Neural crest cell (in vitro differentiated cells): ENCODE data around the gene ZKSCAN4. TPM values are rescaled to one million over a fixed set of nuclear protein-coding genes. Genes with fewer than 3 reads are reported as not detected.

ENCODE experiments used
- DNase-seq: peaks from one replicate; pipeline ENCODE4 v3.0.0; 2021; ENCODE audit warnings: low read depth, mixed read lengths, low spot score
- H3K27ac Mint-ChIP-seq: one replicate; pipeline ENCODE4 v1.8.0; 2021; ENCODE audit warnings: mild to moderate bottlenecking, mixed read lengths; ENCODE audit not compliant: unreplicated experiment
- H3K27me3 Mint-ChIP-seq: 2 replicates; pipeline ENCODE4 v1.8.0; 2021; ENCODE audit warnings: low read depth, mild to moderate bottlenecking, mixed read lengths
- H3K36me3 Mint-ChIP-seq: 2 replicates; pipeline ENCODE4 v1.8.0; 2021; ENCODE audit warnings: low read depth, mild to moderate bottlenecking, mixed read lengths
- H3K4me1 Mint-ChIP-seq: 2 replicates; pipeline ENCODE4 v1.8.0; 2021; ENCODE audit warnings: mixed read lengths
- H3K4me3 Mint-ChIP-seq: one replicate; pipeline ENCODE4 v1.8.0; 2021; ENCODE audit warnings: mild to moderate bottlenecking, mixed read lengths
- H3K9me3 Mint-ChIP-seq: 2 replicates; pipeline ENCODE4 v1.8.0; 2021; ENCODE audit warnings: mixed read lengths
- CTCF ChIP-seq: fragments of 200-600 bp; sonication (generic); conservative IDR thresholded peaks from 2 replicates; pipeline ENCODE4 v1.5.0; 2021; ENCODE audit warnings: antibody characterized with exemption, mild to moderate bottlenecking
- total RNA-seq: library from RNA; stranded (reverse); gene quantifications from 2 replicates; pipeline ENCODE4 v1.2.1, GENCODE V29; 2021

The ZKSCAN4 gene
- total RNA-seq, 1 donor from 2014 or later = 7.9 TPM

GRCh38 chr6:28206928-28207509, 45.0 kb downstream of the ZKSCAN4 start:
- TF ChIP-seq CTCF = no peak
- Mint-ChIP-seq H3K4me1 (peaks cover 14% of the 10 kb centered on the region), H3K27me3 (peaks cover 95% of the 10 kb centered on the region), H3K9me3 (no peaks in the 10 kb centered on the region), H3K4me3 (peak overlapping the region; percentile 83), H3K36me3 (peaks cover 5% of the 10 kb centered on the region), H3K27ac (no peak overlapping the region)
- DNase-seq = no peak

- no peak for DNase-seq
- no peak overlapping the region for H3K4me3 Mint-ChIP-seq
- H3K36me3 Mint-ChIP-seq = peaks cover 5% of the 10 kb centered on the region
- peaks cover 95% of the 10 kb centered on the region for H3K27me3 Mint-ChIP-seq
- H3K4me1 Mint-ChIP-seq = peaks cover 14% of the 10 kb centered on the region
- no peak for TF ChIP-seq CTCF
- no peaks in the 10 kb centered on the region for H3K9me3 Mint-ChIP-seq
- H3K27ac Mint-ChIP-seq = no peak overlapping the region
Measured at GRCh38 chr6:28206527-28206926, 45.5 kb downstream of the ZKSCAN4 start.

- H3K4me1 Mint-ChIP-seq = peaks cover 14% of the 10 kb centered on the region
- H3K27me3 Mint-ChIP-seq = peaks cover 93% of the 10 kb centered on the region
- no peak overlapping the region for H3K27ac Mint-ChIP-seq
- no peak for TF ChIP-seq CTCF
- no peak overlapping the region for H3K4me3 Mint-ChIP-seq
- DNase-seq = no peak
- H3K36me3 Mint-ChIP-seq = peaks cover 5% of the 10 kb centered on the region
- no peaks in the 10 kb centered on the region for H3K9me3 Mint-ChIP-seq
Measured at GRCh38 chr6:28205879-28206278, 46.2 kb downstream of the ZKSCAN4 start.

GRCh38 chr6:28203201-28203600, 48.9 kb downstream of the ZKSCAN4 start:
- peaks cover 8% of the 10 kb centered on the region for H3K36me3 Mint-ChIP-seq
- H3K4me3 Mint-ChIP-seq = no peak overlapping the region
- no peak for TF ChIP-seq CTCF
- H3K27me3 Mint-ChIP-seq = peaks cover 92% of the 10 kb centered on the region
- H3K27ac Mint-ChIP-seq = no peak overlapping the region
- H3K9me3 Mint-ChIP-seq = peaks cover 3% of the 10 kb centered on the region
- DNase-seq = no peak
- peaks cover 12% of the 10 kb centered on the region for H3K4me1 Mint-ChIP-seq

GRCh38 chr6:28200020-28200419, 52.0 kb downstream of the ZKSCAN4 start:
- TF ChIP-seq CTCF = no peak
- peaks cover 74% of the 10 kb centered on the region for H3K27me3 Mint-ChIP-seq
- H3K36me3 Mint-ChIP-seq = peaks cover 5% of the 10 kb centered on the region
- DNase-seq = no peak
- peaks cover 15% of the 10 kb centered on the region for H3K9me3 Mint-ChIP-seq
- no peaks in the 10 kb centered on the region for H3K4me1 Mint-ChIP-seq
- no peak overlapping the region for H3K27ac Mint-ChIP-seq
- no peak overlapping the region for H3K4me3 Mint-ChIP-seq

Other genes with a start within 250 kb of the ZKSCAN4 start
- 0.91 and 0.98 TPM in 2 replicates for gene ZNF165, start 171.7 kb downstream of the ZKSCAN4 start, total RNA-seq
- gene ZSCAN16, start 127.7 kb downstream of the ZKSCAN4 start, total RNA-seq = 11.1 and 11.8 TPM in 2 replicates
- 37.9 and 40.1 TPM in 2 replicates for gene ZKSCAN8, start 110.4 kb downstream of the ZKSCAN4 start, total RNA-seq
- gene ZSCAN9, start 27.0 kb downstream of the ZKSCAN4 start, total RNA-seq = 30.3 and 31.4 TPM in 2 replicates
- gene NKAPL, start 7.0 kb upstream of the ZKSCAN4 start, total RNA-seq = not detected in 2 replicates
- gene ZSCAN26, start 14.9 kb upstream of the ZKSCAN4 start, total RNA-seq = 15.0 and 19.8 TPM in 2 replicates
- 13.6 and 14.4 TPM in 2 replicates for gene PGBD1, start 29.3 kb upstream of the ZKSCAN4 start, total RNA-seq
- gene ZSCAN31, start 83.9 kb upstream of the ZKSCAN4 start, total RNA-seq = 5.7 and 6.7 TPM in 2 replicates
- 11.5 and 12.1 TPM in 2 replicates for gene ZKSCAN3, start 97.7 kb upstream of the ZKSCAN4 start, total RNA-seq
- gene ZSCAN12, start 147.5 kb upstream of the ZKSCAN4 start, total RNA-seq = 16.6 and 18.0 TPM in 2 replicates
- gene ZSCAN23, start 191.2 kb upstream of the ZKSCAN4 start, total RNA-seq = 11.8 and 12.5 TPM in 2 replicates